H1 (cell line): ENCODE measurements around the gene CCL28. TPM values are rescaled to one million over a fixed set of nuclear protein-coding genes. Genes with fewer than 3 reads are reported as not detected.

Experiments used
- CTCF ChIA-PET: fragments of 300-600 bp; sonication (Branson Sonifier 250); formaldehyde crosslinking; loops from one replicate; lab custom pipeline; 2021; ENCODE audit not compliant: partially characterized antibody; lab: Charles Lee
- POLR2A ChIA-PET: fragments of 300-600 bp; sonication (Branson Sonifier 250); formaldehyde crosslinking; loops from one replicate; lab custom pipeline; 2021; ENCODE audit warnings: inconsistent platforms; ENCODE audit not compliant: partially characterized antibody; lab: Charles Lee
- DNase-seq, 2 experiments: peaks; one replicate each; pipeline versions ENCODE4 v3.0.0 to v3.0.0-alpha.2; 2010 to 2022; ENCODE audit warnings: low spot score in 2 of 2, low read depth in 1 of 2, mixed read lengths in 1 of 2
- FAIRE-seq: peaks from 2 replicates; lab custom pipeline; 2011; peaks lifted over from hg19 to GRCh38; lab: Jason Lieb, UNC
- H2AFZ ChIP-seq: 2 replicates; pipeline ENCODE4 v1.8.1; 2012; ENCODE audit warnings: low read length, inconsistent platforms
- H2AK5ac ChIP-seq: 2 replicates; pipeline ENCODE4 v1.6.1; 2013; ENCODE audit warnings: low read depth, low read length
- H2BK120ac ChIP-seq: replicated peaks from 2 replicates; pipeline ENCODE3; 2013; ENCODE audit warnings: low read depth, low read length, inconsistent platforms
- H2BK12ac ChIP-seq: 2 replicates; pipeline ENCODE4 v1.6.1; 2013; ENCODE audit warnings: low read depth, low read length
- H2BK15ac ChIP-seq: 2 replicates; pipeline ENCODE4 v1.6.1; 2013; ENCODE audit warnings: low read length
- H2BK20ac ChIP-seq: 2 replicates; pipeline ENCODE4 v1.6.1; 2013; ENCODE audit warnings: low read length
- H2BK5ac ChIP-seq: 2 replicates; pipeline ENCODE4 v1.6.1; 2013; ENCODE audit warnings: low read depth, low read length
- H3K14ac ChIP-seq: 2 replicates; pipeline ENCODE4 v1.6.1; 2013; ENCODE audit warnings: inconsistent platforms; ENCODE audit not compliant: insufficient read length
- H3K18ac ChIP-seq: 2 replicates; pipeline ENCODE4 v1.6.1; 2013; ENCODE audit warnings: low read length; ENCODE audit errors: extremely low read depth
- H3K23ac ChIP-seq: 2 replicates; pipeline ENCODE4 v1.6.1; 2013; ENCODE audit warnings: inconsistent platforms; ENCODE audit not compliant: insufficient read length
- H3K23me2 ChIP-seq: 2 replicates; pipeline ENCODE4 v1.6.1; 2013; ENCODE audit warnings: low read depth, low read length
- H3K27ac ChIP-seq: 2 replicates; pipeline ENCODE4 v1.6.1; 2011; ENCODE audit warnings: low read depth, low read length, inconsistent platforms
- H3K27me3 ChIP-seq, 4 experiments: replicated peaks in 1 of 4; 1 replicate in 1 of 4; 2 replicates in 3 of 4; pipeline versions ENCODE4 v1.6.1 to v1.8.1; 2011 to 2013; ENCODE audit warnings: low read length in 3 of 4, mild to moderate bottlenecking in 3 of 4, inconsistent platforms in 2 of 4, mixed read lengths in 2 of 4, moderate library complexity in 1 of 4; ENCODE audit not compliant: control insufficient read depth in 3 of 4, insufficient read depth in 3 of 4; ENCODE audit errors: extremely low read depth in 1 of 4
- H3K36me3 ChIP-seq, 4 experiments: 2 replicates each; pipeline versions ENCODE4 v1.6.1 to v1.8.1; 2011 to 2013; ENCODE audit warnings: mild to moderate bottlenecking in 4 of 4, low read length in 3 of 4, moderate library complexity in 2 of 4, control low read depth in 1 of 4, inconsistent platforms in 1 of 4; ENCODE audit not compliant: insufficient read depth in 4 of 4, control insufficient read depth in 2 of 4
- H3K4ac ChIP-seq: replicated peaks from 2 replicates; pipeline ENCODE3; 2013; ENCODE audit warnings: low read length, low read depth, mixed read lengths, inconsistent platforms; ENCODE audit not compliant: insufficient read length
- H3K4me1 ChIP-seq, 4 experiments: replicated peaks in 1 of 4; 1 replicate in 1 of 4; 2 replicates in 3 of 4; pipeline versions ENCODE4 v1.6.1 to v1.8.1; 2011 to 2013; ENCODE audit warnings: low read length in 3 of 4, inconsistent platforms in 2 of 4, mixed read lengths in 1 of 4; ENCODE audit not compliant: insufficient read depth in 4 of 4, control insufficient read depth in 3 of 4
- H3K4me2 ChIP-seq, 2 experiments: 2 replicates each; pipeline versions ENCODE4 v1.6.1 to v1.8.1; 2011 to 2013; ENCODE audit warnings: low read depth in 2 of 2, low read length in 2 of 2, control low read depth in 1 of 2, inconsistent platforms in 1 of 2, mild to moderate bottlenecking in 1 of 2; ENCODE audit not compliant: insufficient read depth in 1 of 2
- H3K4me3 ChIP-seq, 4 experiments: fragments of 200-600, 300-600 bp in 1 of 4; sonication (generic), shearing (Covaris generic), sonication (Bioruptor Twin) in 1 of 4; 2 replicates each; pipeline versions ENCODE4 v1.5.1 to v1.8.1; 2011 to 2016; ENCODE audit warnings: low read length in 4 of 4, low read depth in 3 of 4, control low read depth in 2 of 4, inconsistent platforms in 2 of 4, mild to moderate bottlenecking in 2 of 4, mixed read lengths in 1 of 4, moderate library complexity in 1 of 4; ENCODE audit not compliant: insufficient read depth in 2 of 4; ENCODE audit errors: extremely low read depth in 1 of 4
- H3K56ac ChIP-seq: replicated peaks from 2 replicates; pipeline ENCODE3; 2013; ENCODE audit warnings: low read depth, mild to moderate bottlenecking, mixed read lengths, low read length, inconsistent platforms; ENCODE audit not compliant: insufficient read length
- H3K79me1 ChIP-seq: 2 replicates; pipeline ENCODE4 v1.6.1; 2013; ENCODE audit warnings: low read depth, low read length, control low read depth
- H3K79me2 ChIP-seq, 2 experiments: 2 replicates each; pipeline versions ENCODE4 v1.6.1 to v1.8.1; 2012 to 2013; ENCODE audit warnings: low read length in 2 of 2, mild to moderate bottlenecking in 2 of 2, inconsistent platforms in 1 of 2; ENCODE audit not compliant: insufficient read depth in 2 of 2, control insufficient read depth in 1 of 2
- H3K9ac ChIP-seq, 4 experiments: replicated peaks in 1 of 4; 1 replicate in 1 of 4; 2 replicates in 3 of 4; pipeline versions ENCODE4 v1.6.1 to v1.8.1; 2011 to 2013; ENCODE audit warnings: low read depth in 3 of 4, low read length in 3 of 4, control low read depth in 2 of 4, mild to moderate bottlenecking in 2 of 4, moderate library complexity in 2 of 4, inconsistent platforms in 1 of 4; ENCODE audit errors: extremely low read depth in 1 of 4
- H3K9me3 ChIP-seq, 2 experiments: 2 replicates each; pipeline versions ENCODE4 v1.6.1 to v1.8.1; 2012 to 2013; ENCODE audit warnings: mild to moderate bottlenecking in 2 of 2, moderate library complexity in 2 of 2, control low read depth in 1 of 2, inconsistent platforms in 1 of 2, low read depth in 1 of 2, low read length in 1 of 2, mixed read lengths in 1 of 2; ENCODE audit not compliant: insufficient read depth in 2 of 2
- H4K20me1 ChIP-seq, 2 experiments: replicated peaks in 1 of 2; 2 replicates each; pipeline versions ENCODE3 to v1.8.1; 2011 to 2013; ENCODE audit warnings: inconsistent platforms in 2 of 2, low read length in 2 of 2, mild to moderate bottlenecking in 1 of 2; ENCODE audit not compliant: insufficient read depth in 2 of 2, control insufficient read depth in 1 of 2
- H4K5ac ChIP-seq: 2 replicates; pipeline ENCODE4 v1.6.1; 2013; ENCODE audit warnings: low read length, low read depth, mixed read lengths, inconsistent platforms; ENCODE audit not compliant: insufficient read length
- H4K8ac ChIP-seq: 2 replicates; pipeline ENCODE4 v1.8.0; 2013; ENCODE audit warnings: mild to moderate bottlenecking, moderate library complexity, low read length, inconsistent platforms; ENCODE audit not compliant: insufficient read depth; ENCODE audit errors: extremely low read depth
- H4K91ac ChIP-seq: replicated peaks from 2 replicates; pipeline ENCODE3; 2013; ENCODE audit warnings: low read length, mixed read lengths, inconsistent platforms; ENCODE audit not compliant: insufficient read length
- CBX5 ChIP-seq: fragments of 300-800, 300-1000 bp; sonication (generic); IDR thresholded peaks from 2 replicates; pipeline ENCODE4 v1.7.1; 2016; ENCODE audit warnings: antibody characterized with exemption, low read length, low read depth
- CEBPB ChIP-seq: IDR thresholded peaks from 2 replicates; pipeline ENCODE4 v1.6.1; 2012; ENCODE audit warnings: low read depth, low read length
- CHD1 ChIP-seq: IDR thresholded peaks from 2 replicates; pipeline ENCODE4 v1.6.1; 2012; ENCODE audit warnings: low read depth, low read length, improper control_type of control experiment
- CTBP2 ChIP-seq: IDR thresholded peaks from 2 replicates; pipeline ENCODE4 v1.7.0; 2011; ENCODE audit warnings: borderline replicate concordance, mild to moderate bottlenecking, moderate library complexity, mixed read lengths, low read length; ENCODE audit not compliant: insufficient read depth, insufficient read length
- EP300 ChIP-seq, 2 experiments: IDR thresholded peaks; 1 replicate in 1 of 2; 2 replicates in 1 of 2; pipeline ENCODE4 v1.6.1; 2011 to 2012; ENCODE audit warnings: low read depth in 2 of 2, low read length in 2 of 2, mild to moderate bottlenecking in 2 of 2, borderline replicate concordance in 1 of 2, inconsistent platforms in 1 of 2, moderate library complexity in 1 of 2
- KDM4A ChIP-seq: IDR thresholded peaks from one replicate; pipeline ENCODE4 v1.7.1; 2012; ENCODE audit warnings: low read depth, mild to moderate bottlenecking, moderate library complexity, low read length, inconsistent platforms; ENCODE audit not compliant: severe bottlenecking
- MAFK ChIP-seq: IDR thresholded peaks from 2 replicates; pipeline ENCODE4 v1.6.1; 2012; ENCODE audit warnings: low read depth, mild to moderate bottlenecking, improper control_type of control experiment, low read length
- POU5F1 ChIP-seq: IDR thresholded peaks from 2 replicates; pipeline ENCODE4 v1.6.1; 2011; ENCODE audit warnings: low read depth, mild to moderate bottlenecking, low read length, moderate library complexity
- RAD21 ChIP-seq, 2 experiments: IDR thresholded peaks in 1 of 2; conservative IDR thresholded peaks in 1 of 2; 2 replicates each; pipeline ENCODE4 v1.6.1; 2011; ENCODE audit warnings: low read depth in 2 of 2, low read length in 2 of 2, improper control_type of control experiment in 1 of 2, inconsistent platforms in 1 of 2, mild to moderate bottlenecking in 1 of 2, moderate library complexity in 1 of 2
- SP1 ChIP-seq: IDR thresholded peaks from 2 replicates; pipeline ENCODE4 v1.6.1; 2011; ENCODE audit warnings: low read depth, low read length
- SP4 ChIP-seq: IDR thresholded peaks from 2 replicates; pipeline ENCODE4 v1.6.1; 2012; ENCODE audit warnings: low read length, inconsistent platforms
- WGBS, 2 experiments: shearing (Covaris generic) in 1 of 2; methylation state at CpG; one replicate each; pipeline versions ENCODE4 v1.1.6 to v1.1.7; 2013 to 2015; ENCODE audit warnings: low lambda C conversion rate in 2 of 2, mixed read lengths in 2 of 2, inconsistent platforms in 1 of 2, low coverage in 1 of 2, missing lambda C conversion rate in 1 of 2; ENCODE audit not compliant: insufficient replicate concordance in 2 of 2, insufficient coverage in 1 of 2, insufficient read length in 1 of 2; ENCODE audit errors: extremely low coverage in 1 of 2, missing lambda C conversion rate in 1 of 2; 5-methylcytosine and 5-hydroxymethylcytosine counted together
- polyA plus RNA-seq, 7 experiments: library from polyadenylated mRNA; depleted of rRNA in 3 of 7; stranded (reverse) in 5 of 7; unstranded in 2 of 7; fragments of >200 nt in 5 of 7; fragments of 200-250 nt in 2 of 7; gene quantifications; 1 replicate in 5 of 7; 2 replicates in 1 of 7; 4 replicates in 1 of 7; pipeline versions ENCODE4 v1.2.1 to v1.2.3, GENCODE V29; 2011 to 2013; ENCODE audit warnings: missing spikeins in 2 of 7, mixed read lengths in 2 of 7
- total RNA-seq: library from RNA; stranded (reverse); fragmentation: NEBNext Ultra II Directional; extraction: Animal tissue kit (Norgen Biotek cat#: 25700); gene quantifications from 2 replicates; pipeline ENCODE4 v1.2.1, GENCODE V29; 2021

The CCL28 gene
- total and polyA plus RNA-seq, 2 of the 8 experiments (the other 6 are each of a cell fraction or from before 2014, with no cell fraction given): 0.95 TPM; not detected in 1

- no peak overlapping the region for H2BK15ac ChIP-seq
- no peak overlapping the region for H2BK12ac ChIP-seq
- TF ChIP-seq CTBP2 (no peak), MAFK (no peak), CBX5 (no peak), POU5F1 (no peak), SP1 (no peak), CEBPB (no peak), SP4 (no peak), CHD1 (no peak), EP300 (IDR thresholded peaks at IDR 0.05; ENCODE audit: borderline replicate concordance in 1 of 2, low read depth in 2 of 2, low read length in 2 of 2) (no peak), RAD21 (IDR thresholded peaks at IDR 0.05 in 1 of 2, conservative IDR thresholded peaks at IDR 0.05 in 1 of 2; ENCODE audit: low read depth in 2 of 2, low read length in 2 of 2) (no peak), KDM4A (no peak)
- no peak overlapping the region for H3K9ac ChIP-seq
- no peaks in the 10 kb centered on the region for H3K9me3 ChIP-seq
- no peak overlapping the region for H4K91ac ChIP-seq
- no peak overlapping the region for H2BK5ac ChIP-seq
- H2BK20ac ChIP-seq: no peak overlapping the region
- CTCF ChIA-PET: no interaction called here
- FAIRE-seq: no peak
- no peaks in the 10 kb centered on the region for H3K23me2 ChIP-seq
- H3K27me3 ChIP-seq: no peaks in the 10 kb centered on the region
- H4K20me1 ChIP-seq: no peaks in the 10 kb centered on the region
- H3K4me3 ChIP-seq: no peak overlapping the region
- WGBS, 2 experiments: 84% methylated on average over 4 of the region's 4 CpGs; no CpG with 5 or more reads in 1 of the 2 experiments
- DNase-seq: no peak
- no peak overlapping the region for H2AFZ ChIP-seq
- no peak overlapping the region for H4K8ac ChIP-seq
- no peak overlapping the region for H3K18ac ChIP-seq
- no peak overlapping the region for H3K27ac ChIP-seq
- no peak overlapping the region for H2BK120ac ChIP-seq
- no peaks in the 10 kb centered on the region; a peak in 2 of 8 replicates for H3K36me3 ChIP-seq
- H3K56ac ChIP-seq: no peak overlapping the region
- H3K79me2 ChIP-seq: no peaks in the 10 kb centered on the region
- H4K5ac ChIP-seq: no peak overlapping the region
- H2AK5ac ChIP-seq: no peak overlapping the region
- H3K14ac ChIP-seq: no peak overlapping the region
- no peaks in the 10 kb centered on the region for H3K79me1 ChIP-seq
- no peak overlapping the region for H3K4me2 ChIP-seq
- POLR2A ChIA-PET: no interaction called here
- H3K4ac ChIP-seq: no peak overlapping the region
- H3K4me1 ChIP-seq: no peaks in the 10 kb centered on the region
- no peak overlapping the region for H3K23ac ChIP-seq
Measured at GRCh38 chr5:43433382-43433781, 21.2 kb upstream of the CCL28 start.
